T-helper 1 cell (primary cell): ENCODE results near the gene PRIM2.
A peak's percentile ranks its signal among the peaks of the same experiment; 100 is the strongest.
"Not testable (repeated sequence)": the region's sequence is repeated elsewhere in the genome, so short reads cannot be mapped to it uniquely, and the experiment has no call there.

Experiments
- DNase-seq, 5 donors: peaks; one replicate each; pipeline ENCODE4 v3.0.0-alpha.2; 2012 to 2020
- total RNA-seq, 4 donors: gene quantifications; one replicate each; lab custom pipeline; 2026; lab: John Stamatoyannopoulos, UW

The PRIM2 gene
- 11.6 to 18.7 (median 17.6) reads per million in 4 donors for total RNA-seq

DNA sequence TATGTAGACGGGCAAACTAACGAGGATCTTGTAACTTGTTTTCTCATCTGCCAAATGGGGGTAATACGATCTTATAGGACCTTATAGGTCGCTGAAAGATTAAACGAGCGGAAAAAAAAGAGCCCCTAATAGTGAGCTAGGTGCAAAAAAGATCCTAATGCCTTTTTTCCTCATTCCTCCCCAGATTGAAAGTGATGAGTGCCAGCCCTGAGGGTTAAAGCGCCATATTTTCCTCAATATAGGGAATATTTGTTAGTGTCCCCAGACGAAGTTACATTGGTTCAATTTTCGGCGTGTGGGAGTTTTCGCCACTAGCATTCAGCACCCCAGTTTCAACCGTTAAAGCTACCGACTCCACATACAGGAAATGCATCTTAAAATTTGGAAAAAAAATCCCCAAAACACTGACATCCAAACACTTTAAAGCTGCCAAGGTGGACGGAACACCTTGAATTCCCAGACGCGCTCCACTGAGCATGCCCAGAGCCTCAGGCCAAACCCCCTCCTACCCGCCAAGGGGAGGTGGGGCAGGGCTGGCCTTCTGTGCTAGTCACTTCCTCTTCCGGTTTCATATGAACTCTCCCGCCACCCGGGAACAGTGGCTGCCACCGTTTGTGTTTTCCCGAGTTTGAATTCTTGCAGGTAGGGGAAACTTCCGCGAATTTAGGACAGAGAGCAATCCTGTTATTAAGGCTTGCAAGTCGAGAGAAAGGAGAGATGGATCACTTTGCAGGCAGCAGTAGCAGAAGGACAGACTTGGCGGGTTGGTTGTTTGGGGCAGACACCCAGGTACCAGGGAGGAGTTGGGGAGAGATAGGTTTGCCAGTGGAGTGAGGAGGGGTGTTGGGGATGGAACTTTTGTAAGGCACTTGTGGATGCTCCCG lies at the start of gene PRIM2:
Gene PRIM2, plus strand, starts transcription at position 571 of the 884 bp plus-strand sequence. CDS start 816 bp downstream, outside the sequence.
- peak; percentile 68 to 85 (median 74) for DNase-seq

DNA sequence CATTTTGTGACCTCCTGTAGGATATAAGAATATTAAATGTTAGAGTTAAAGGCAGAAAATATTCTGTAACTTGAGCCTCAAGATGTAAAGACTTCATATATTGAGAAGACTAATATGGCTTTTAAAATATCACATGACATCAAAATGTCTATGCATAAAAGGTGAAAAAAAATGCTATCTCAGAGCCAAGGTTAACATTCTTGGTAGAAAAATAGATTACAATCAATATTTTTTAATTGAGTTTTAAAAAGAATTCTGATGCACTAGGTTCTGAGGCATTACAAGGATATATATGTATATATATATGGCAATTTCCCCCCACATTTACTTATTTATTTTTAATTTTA lies 49.2 kb upstream of the PRIM2 start:
- no peak for DNase-seq

DNA sequence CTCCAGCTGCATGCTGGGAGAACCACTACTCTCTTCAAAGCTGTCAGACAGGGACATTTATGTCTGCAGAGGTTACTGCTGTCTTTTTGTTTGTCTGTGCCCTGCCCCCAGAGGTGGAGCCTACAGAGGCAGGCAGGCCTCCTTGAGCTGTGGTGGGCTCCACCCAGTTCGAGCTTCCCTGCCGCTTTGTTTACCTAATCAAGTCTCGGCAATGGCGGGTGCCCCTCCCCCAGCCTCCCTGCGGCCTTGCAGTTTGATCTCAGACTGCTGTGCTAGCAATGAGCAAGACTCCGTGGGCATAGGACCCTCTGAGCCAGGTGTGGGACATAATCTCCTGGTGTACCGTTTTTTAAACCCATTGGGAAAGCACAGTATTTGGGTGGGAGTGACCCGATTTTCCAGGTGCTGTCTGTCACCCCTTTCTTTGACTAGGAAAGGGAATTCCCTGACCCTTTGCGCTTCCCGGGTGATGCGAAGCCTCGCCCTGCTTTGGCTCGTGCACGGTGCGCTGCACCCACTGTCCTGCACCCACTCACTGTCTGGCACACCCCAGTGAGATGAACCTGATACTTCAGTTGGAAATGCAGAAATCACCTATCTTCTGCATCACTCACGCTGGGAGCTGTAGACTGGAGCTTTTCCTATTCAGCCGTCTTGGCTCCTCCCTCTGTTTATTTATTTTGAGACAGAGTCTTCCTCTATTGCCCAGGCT lies 43.2 kb upstream of the PRIM2 start:
- DNase-seq, result not testable (repeated sequence)

DNA sequence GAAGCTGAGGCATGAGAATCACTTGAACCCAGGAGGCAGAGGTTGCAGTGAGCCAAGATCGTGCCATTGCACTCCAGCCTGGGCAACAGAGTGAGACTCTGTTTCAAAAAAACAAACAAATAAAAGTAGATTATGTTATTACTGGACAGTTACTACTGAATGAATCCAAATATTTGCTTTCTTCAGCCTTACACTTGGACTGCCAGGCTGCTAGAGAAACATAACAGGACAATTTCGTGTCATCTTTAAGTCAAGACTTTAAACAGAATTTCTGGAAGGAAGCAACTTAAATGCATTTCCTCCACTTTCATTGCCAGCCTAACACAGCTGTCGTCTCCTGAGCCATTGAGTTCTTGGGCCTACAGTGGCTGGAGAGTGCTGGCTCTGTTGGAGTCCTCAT lies 42.0 kb upstream of the PRIM2 start:
- no peak for DNase-seq

GRCh38 chr6:57276946-57277345 lies 40.5 kb upstream of the PRIM2 start:
- DNase-seq, result no peak

GRCh38 chr6:57278570-57278969 lies 38.9 kb upstream of the PRIM2 start:
- no peak for DNase-seq

DNA sequence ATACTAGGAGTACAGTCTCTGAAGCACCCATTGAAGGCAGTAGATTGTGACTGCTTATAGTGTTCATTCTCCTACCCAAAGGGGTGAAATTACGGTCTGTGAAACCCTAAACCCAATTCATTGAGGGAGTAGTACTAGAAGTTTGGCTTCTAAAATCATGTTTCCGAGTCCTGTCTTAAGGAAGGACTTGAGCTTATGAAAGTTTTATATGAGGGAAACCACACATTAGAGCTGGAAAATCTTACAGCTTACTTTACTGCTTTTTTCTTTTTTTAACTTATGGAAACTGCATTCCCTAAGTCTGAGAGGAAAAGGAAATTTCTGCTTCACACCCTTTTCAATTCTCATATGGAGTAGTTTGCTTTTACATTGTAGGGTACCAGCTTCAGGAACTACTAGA lies 38.4 kb upstream of the PRIM2 start:
- no peak for DNase-seq

GRCh38 chr6:57283106-57283505 lies 34.3 kb upstream of the PRIM2 start:
- no peak for DNase-seq

- no peak for DNase-seq
Measured at GRCh38 chr6:57283911-57284455, 33.4 kb upstream of the PRIM2 start.

DNA sequence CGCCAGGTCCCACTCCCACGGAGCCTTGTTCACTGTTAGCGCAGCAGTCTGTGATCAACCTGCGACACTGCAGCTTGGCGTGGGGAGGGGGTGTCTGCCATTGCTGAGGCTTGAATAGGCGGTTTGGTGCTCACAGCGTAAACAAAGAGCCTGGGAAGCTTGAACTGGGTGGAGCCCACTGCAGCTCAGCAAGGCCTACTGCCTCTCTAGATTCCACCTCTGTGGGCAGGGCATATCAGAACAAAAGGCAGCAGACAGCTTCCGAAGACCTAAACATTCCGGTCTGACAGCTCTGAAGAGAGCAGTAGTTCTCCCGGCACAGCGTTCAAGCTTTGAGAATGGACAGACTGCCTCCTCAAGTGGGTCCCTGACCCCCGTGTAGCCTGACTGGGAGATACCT lies 29.3 kb upstream of the PRIM2 start:
- not testable (repeated sequence) for DNase-seq

GRCh38 chr6:57293472-57293871 lies 24.0 kb upstream of the PRIM2 start:
- not testable (repeated sequence) for DNase-seq

DNA sequence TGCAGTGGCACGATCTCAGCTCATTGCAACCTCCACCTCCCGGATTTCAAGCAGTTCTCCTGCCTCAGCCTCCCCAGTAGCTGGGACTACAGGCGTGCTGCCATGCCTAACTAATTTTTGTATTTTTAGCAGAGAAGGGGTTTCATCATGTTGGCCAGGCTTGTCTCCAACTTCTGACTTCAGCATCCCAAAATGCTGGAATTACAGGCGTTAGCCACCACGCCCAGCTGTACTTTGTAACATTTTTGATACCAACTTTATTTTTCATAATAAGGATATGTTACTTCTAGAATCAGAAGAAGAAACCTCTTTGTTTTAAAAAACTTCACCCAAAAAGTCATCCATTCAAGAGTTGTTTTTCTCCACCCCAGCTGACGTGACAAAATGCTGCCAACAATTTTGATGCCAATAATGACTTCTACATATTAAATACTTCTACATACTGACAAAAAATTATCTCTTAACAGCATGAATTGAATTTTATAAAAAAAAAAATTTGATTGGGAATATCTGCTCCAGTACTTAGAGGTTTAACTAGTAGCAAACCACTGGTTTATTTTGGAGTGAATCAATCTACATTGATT lies 22.5 kb upstream of the PRIM2 start:
- DNase-seq, result no peak

GRCh38 chr6:57297505-57297904 lies 19.9 kb upstream of the PRIM2 start:
- DNase-seq, result no peak

GRCh38 chr6:57298741-57299140 lies 18.7 kb upstream of the PRIM2 start:
- no peak for DNase-seq

DNA sequence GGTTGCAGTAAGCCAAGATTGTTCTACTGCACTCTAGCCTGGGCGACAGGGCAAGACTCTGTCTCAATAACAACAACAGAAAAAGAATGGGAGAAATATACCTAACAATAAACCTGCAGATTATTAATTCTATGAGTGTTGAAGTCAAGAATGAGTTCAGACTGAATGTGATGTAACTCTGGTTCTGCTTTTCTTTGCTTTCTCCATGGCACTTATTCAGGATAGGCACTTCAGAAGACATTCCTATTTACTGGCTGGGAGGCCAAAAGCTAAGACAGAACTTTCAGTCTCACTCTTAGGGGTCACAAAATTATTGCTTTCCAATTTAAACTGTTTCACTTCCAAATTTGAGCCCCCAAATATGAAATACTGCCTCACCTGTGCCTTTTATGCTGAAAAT lies 15.7 kb upstream of the PRIM2 start:
- DNase-seq, result no peak

DNA sequence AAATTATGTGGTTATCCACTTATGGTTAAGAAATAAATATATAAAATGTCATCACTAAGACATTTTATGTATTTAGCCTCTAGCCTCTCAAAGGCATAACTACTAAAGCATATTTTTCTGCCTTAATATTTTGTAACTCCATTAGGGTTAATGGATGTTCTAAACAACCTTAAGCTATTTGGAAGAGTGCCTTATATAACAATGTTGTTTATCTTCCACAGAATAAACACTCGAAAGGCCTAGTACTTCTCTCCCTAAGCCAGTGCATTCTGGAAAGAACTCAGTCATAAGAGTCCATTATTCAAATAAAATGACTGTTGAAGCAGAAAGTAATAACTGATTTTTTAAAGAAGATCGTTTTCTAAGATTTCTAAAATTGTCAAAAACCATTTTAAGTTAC lies 15.0 kb upstream of the PRIM2 start:
- DNase-seq, result no peak

DNA sequence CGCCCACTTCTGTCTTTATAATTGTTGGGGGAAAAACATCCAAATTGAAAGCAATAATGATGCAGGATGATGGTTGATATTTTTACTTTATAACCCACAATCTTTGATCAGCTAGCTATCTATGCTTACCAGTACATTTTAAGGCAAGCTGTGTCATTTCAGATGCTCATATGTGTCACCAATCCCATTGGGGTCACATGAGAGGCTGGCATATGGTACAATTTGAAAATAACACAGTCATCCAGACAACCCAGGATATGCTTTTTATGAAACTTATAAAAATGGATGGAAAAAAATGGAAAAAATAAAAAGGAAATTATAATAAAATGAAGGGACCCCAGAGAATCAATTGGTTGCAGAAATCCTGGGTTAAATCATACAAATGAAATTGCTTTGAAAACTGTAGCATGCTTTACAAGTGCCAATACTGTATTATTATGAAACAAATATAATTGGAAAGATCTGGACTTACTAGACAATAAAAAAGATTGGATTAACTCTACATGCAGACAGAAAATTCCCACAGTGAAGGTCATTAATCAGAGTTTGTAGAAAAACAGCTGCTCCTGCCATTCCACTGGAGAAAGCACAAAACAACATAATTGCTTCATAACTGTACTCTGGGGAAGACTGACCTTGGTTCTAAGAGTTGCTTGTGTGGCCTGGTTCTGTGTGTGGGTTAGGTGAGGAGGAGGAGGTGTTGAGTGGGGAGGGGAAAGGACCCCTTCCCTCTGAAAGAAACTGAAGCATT lies 13.3 kb upstream of the PRIM2 start:
- DNase-seq, result no peak

DNA sequence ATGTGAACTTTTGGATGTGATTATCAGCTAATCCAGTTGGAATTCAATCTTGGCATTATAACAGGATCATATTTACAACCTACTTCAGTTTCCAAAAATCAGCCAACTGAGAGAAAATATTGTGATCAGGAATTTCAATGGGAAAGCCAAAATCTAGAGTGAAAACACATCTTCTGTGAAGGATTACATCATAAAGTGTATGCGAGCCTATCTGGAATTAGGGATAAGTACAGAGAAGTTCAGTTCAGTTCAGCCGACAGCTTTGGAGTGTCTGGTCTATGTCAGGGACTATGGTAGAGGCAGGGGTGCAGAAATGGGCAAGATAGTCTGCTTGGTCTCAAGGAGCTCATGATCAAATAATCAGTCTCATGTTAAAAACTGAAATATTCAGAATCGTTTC lies 12.3 kb upstream of the PRIM2 start:
- no peak for DNase-seq

DNA sequence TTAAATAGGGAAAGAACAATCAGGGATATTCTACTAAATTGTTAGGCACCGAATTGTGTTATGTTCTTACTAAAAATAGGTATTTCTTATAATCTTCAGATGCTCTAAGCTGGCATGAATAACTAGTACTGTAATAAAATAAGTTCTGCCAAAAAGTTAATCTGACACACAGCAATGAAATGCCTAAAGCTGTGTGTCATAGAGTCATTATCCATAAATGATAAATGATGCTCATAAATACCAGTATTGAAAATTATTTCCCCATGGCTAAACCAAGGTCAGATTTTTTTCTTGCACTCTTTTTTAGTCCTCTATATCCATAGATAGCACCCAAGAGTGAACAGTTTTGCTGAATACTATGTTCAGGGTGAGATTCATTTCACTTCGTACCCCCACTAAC lies 11.7 kb upstream of the PRIM2 start:
- DNase-seq, result no peak

DNA sequence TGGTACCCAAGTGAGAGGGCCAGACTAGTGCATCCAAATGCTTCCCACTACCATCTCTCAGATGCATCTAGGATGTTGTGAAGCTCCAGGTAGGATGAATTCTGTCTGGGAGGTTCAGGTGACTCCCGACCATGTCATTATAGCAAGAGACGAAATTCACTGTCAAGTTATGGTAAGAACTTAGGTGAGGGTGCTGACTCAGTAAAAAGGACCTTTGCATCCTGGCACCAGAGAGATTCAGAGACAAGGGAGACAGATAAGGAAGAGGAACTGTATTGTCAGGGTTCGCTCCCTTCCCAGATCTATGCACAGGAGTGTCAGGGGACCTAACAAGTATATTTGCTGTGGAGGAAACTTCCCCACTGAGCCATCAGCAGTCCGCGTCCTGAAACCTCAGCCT lies 11.2 kb upstream of the PRIM2 start:
- DNase-seq, result no peak

DNA sequence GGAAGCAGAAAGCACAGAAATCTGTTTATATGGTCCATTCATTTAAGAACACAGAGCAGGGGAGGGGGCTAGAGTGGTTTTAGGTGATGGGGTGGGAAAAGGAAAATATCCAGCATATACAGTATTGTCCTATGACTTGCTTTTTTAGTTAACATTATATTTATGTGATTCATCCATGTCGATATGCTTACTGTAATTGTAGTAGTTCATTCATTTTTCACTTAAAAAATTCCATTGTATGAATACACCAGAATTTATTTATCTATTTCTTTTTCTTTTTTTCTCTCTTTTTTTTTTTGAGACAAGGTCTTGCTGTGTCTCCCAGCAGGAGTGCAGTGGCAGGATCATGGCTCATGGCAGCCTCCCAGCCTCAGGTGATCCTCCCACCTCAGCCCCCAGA lies 9.6 kb upstream of the PRIM2 start:
- DNase-seq, result no peak

DNA sequence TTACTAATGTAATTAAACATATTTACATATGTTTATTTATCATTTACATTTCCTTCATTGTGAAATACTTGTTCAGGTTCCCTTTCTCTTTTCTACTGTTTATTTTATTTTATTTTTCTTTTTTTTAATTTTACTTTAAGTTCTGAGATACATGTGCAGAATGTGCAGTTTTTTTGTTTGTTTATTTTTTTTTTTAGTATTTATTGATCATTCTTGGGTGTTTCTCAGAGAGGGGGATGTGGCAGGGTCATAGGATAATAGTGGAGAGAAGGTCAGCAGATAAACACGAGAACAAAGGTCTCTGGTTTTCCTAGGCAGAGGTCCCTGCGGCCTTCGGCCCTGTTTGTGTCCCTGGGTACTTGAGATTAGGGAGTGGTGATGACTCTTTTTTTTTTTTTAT lies 8.7 kb upstream of the PRIM2 start:
- DNase-seq, result not testable (repeated sequence)
